ENCODE results near the gene OGFR.
"Not testable (repeated sequence)": the region's sequence is repeated elsewhere in the genome, so short reads cannot be mapped to it uniquely, and the experiment has no call there.

OGFR gene

GRCh38 chr20:62840244-62841197 lies 35.9 kb downstream of the OGFR start:
- DNase-seq = no peak

GRCh38 chr20:62841705-62842212 lies 37.1 kb downstream of the OGFR start:
- no peak for DNase-seq

- DNase-seq = no peak
These were observed 39.0 kb downstream of the OGFR start for GRCh38 chr20:62843656-62844055.

- no peak for DNase-seq
These were observed 39.5 kb downstream of the OGFR start for GRCh38 chr20:62844182-62844581.

- DNase-seq = no peak
These were observed 41.0 kb downstream of the OGFR start for GRCh38 chr20:62845416-62846160.

- no peak for DNase-seq
These were observed 41.7 kb downstream of the OGFR start for GRCh38 chr20:62846166-62846890.

- not testable (repeated sequence) for DNase-seq
These were observed 44.3 kb downstream of the OGFR start for GRCh38 chr20:62848917-62849316.

- DNase-seq = no peak
These were observed 44.8 kb downstream of the OGFR start for GRCh38 chr20:62849431-62849830.

GRCh38 chr20:62850333-62850974 lies 45.8 kb downstream of the OGFR start:
- no peak for DNase-seq

- DNase-seq = no peak
These were observed 47.6 kb downstream of the OGFR start for GRCh38 chr20:62852196-62852595.

- no peak for DNase-seq
These were observed 48.2 kb downstream of the OGFR start for GRCh38 chr20:62852841-62853240.

GRCh38 chr20:62853304-62853703 lies 48.7 kb downstream of the OGFR start:
- not testable (repeated sequence) for DNase-seq

GRCh38 chr20:62854121-62854520 lies 49.5 kb downstream of the OGFR start:
- DNase-seq = no peak

- no peak for DNase-seq
These were observed 50.5 kb downstream of the OGFR start for GRCh38 chr20:62855120-62855519.

- DNase-seq = no peak
These were observed 52.4 kb downstream of the OGFR start for GRCh38 chr20:62856931-62857619.

- DNase-seq = no peak
These were observed 53.6 kb downstream of the OGFR start for GRCh38 chr20:62858058-62858830.

GRCh38 chr20:62859721-62860120 lies 55.1 kb downstream of the OGFR start:
- DNase-seq = no peak

GRCh38 chr20:62860391-62860923 lies 55.8 kb downstream of the OGFR start:
- DNase-seq = peak; percentile 30 to 62

- DNase-seq = peak in 1 of 2 experiments; percentile 74
These were observed 56.5 kb downstream of the OGFR start for GRCh38 chr20:62860924-62861691.
